ENCODE measurements around the gene CBFA2T3. TPM values are rescaled to one million over a fixed set of nuclear protein-coding genes. Genes with fewer than 3 reads are reported as not detected.

The CBFA2T3 gene
- total RNA-seq, 4 donors from 2014 or later, result 4.0 to 18.5 (median 5.5) TPM

DNA sequence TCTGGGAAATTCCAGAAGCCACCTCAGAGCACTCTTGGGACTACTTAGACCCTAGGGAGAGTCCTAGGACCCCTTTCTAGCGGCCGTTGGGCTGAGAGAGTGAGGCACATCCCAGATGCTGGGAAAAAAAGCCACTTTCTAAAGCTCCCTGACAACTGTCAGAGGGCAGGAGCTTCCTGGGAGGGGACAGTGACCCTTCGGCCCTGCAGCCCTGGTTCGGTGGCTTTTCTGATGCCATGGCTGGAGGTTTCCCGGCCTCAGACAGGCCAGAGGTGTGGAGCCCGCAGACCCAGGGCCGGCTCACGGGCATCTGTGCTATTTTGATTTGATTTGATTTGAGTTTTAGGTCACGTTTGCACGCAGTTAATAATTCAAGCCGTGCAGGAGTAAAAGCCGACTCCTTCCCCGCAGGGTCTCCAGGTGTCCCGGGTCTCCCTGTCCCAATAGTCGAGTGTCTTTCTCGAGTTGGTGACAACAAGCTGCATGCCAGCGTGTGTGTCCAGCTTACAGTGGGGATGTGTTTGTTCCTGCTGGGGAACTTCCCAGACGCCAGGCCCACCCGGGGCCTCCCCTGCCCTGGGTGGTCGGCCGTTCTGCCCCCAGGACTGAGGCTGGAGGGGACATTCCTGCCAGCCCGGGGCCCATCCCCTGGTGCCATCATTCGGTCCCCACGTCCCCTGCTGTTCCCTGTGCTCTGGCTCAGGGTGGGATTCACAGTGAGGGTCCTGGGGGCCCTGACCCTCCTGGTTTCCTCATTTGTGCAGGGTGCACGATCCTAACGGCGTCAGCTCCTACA, 1.0 kb upstream of the CBFA2T3 start:
- Histone ChIP-seq H3K4me1 (peaks cover 0 to 19% (median 6%) of the 10 kb centered on the region in 4 donors), H3K27ac (peak overlapping the region; percentile 35 to 57 (median 51)), H3K27me3 (peaks cover 26% of the 10 kb centered on the region), H3K36me3 (no peaks in the 10 kb centered on the region), H3K4me3 (no peak overlapping the region), H3K9me3 (no peaks in the 10 kb centered on the region)
- WGBS, 2 donors (ENCODE audit: low coverage in 1 of 2), result 60% methylated on average over 27 of the region's 27 CpGs; no CpG with 5 or more reads in 1 of the 2 donors
- DNase-seq, result no peak
- intact Hi-C loops (cut with DNase I; ENCODE audit: low total_unique reads), result no loop called here
- in situ Hi-C loops (cut with MboI; ENCODE audit: low pct_ligation_motif_present in 1 of 4, low pct_unique_long_range_greater_than_20kb in 1 of 4, low sequenced_read_pairs in 3 of 4), result no loop called here
- no peak for TF ChIP-seq POLR2AphosphoS5 (IDR thresholded peaks at IDR 0.05)
- no peak for TF ChIP-seq EP300 (IDR thresholded peaks at IDR 0.05; ENCODE audit: low read depth)
- TF ChIP-seq POLR2A (IDR thresholded peaks at IDR 0.05), result no peak
- TF ChIP-seq, protein P1, sequence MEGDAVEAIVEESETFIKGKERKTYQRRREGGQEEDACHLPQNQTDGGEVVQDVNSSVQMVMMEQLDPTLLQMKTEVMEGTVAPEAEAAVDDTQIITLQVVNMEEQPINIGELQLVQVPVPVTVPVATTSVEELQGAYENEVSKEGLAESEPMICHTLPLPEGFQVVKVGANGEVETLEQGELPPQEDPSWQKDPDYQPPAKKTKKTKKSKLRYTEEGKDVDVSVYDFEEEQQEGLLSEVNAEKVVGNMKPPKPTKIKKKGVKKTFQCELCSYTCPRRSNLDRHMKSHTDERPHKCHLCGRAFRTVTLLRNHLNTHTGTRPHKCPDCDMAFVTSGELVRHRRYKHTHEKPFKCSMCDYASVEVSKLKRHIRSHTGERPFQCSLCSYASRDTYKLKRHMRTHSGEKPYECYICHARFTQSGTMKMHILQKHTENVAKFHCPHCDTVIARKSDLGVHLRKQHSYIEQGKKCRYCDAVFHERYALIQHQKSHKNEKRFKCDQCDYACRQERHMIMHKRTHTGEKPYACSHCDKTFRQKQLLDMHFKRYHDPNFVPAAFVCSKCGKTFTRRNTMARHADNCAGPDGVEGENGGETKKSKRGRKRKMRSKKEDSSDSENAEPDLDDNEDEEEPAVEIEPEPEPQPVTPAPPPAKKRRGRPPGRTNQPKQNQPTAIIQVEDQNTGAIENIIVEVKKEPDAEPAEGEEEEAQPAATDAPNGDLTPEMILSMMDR (IDR thresholded peaks at IDR 0.05), result no peak

DNA sequence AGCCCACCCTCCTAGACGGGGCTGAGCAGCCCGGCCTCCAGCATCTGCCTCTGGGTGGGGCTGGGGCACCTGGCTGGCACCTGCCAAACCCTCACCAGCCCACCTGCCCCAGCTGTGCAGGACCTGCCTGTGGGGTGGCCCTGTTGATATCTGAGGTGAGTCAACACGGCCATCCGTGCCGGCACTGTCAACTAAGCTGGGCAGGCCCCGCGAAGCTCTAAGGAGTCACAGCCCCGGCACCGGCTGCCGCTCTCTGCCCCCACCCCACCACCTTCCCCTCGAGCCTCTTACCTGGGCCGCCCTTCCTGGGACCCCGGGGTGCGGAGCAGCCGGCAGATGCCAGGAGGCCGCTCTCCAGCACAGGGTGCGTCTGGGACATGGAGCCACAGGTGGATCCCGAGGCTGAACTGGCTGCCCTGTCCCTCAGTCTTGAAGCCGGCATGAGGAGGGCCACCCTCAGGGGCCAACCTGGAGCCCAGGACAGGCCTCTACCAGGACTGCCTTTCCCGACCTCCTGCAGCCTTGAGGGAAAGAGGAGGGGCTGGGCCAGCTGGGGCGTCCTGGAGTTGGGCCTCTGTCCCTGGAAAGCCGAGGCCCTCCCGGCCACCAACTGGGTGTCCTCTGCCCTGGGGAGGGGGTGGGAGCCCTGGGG, 515 bp downstream of the CBFA2T3 start:
- Histone ChIP-seq H3K9me3 (no peaks in the 10 kb centered on the region), H3K4me1 (peaks cover 0 to 21% (median 6%) of the 10 kb centered on the region in 4 donors), H3K36me3 (no peaks in the 10 kb centered on the region), H3K27me3 (peaks cover 35% of the 10 kb centered on the region), H3K27ac (peak overlapping the region; percentile 31 to 57 (median 51)), H3K4me3 (peak overlapping the region in 2 of 4 donors; percentile 2 to 31)
- intact Hi-C loops (cut with DNase I; ENCODE audit: low total_unique reads), result no loop called here
- in situ Hi-C loops (cut with MboI; ENCODE audit: low pct_ligation_motif_present in 1 of 4, low pct_unique_long_range_greater_than_20kb in 1 of 4, low sequenced_read_pairs in 3 of 4), result no loop called here
- 24% methylated on average over 6 of the region's 23 CpGs; no CpG with 5 or more reads in 1 of the 2 donors for WGBS, 2 donors (ENCODE audit: low coverage in 1 of 2)
- no peak for TF ChIP-seq POLR2AphosphoS5 (IDR thresholded peaks at IDR 0.05)
- no peak for TF ChIP-seq EP300 (IDR thresholded peaks at IDR 0.05; ENCODE audit: low read depth)
- TF ChIP-seq, protein P1 (IDR thresholded peaks at IDR 0.05), result no peak
- TF ChIP-seq POLR2A (IDR thresholded peaks at IDR 0.05), result no peak
- DNase-seq, result no peak

DNA sequence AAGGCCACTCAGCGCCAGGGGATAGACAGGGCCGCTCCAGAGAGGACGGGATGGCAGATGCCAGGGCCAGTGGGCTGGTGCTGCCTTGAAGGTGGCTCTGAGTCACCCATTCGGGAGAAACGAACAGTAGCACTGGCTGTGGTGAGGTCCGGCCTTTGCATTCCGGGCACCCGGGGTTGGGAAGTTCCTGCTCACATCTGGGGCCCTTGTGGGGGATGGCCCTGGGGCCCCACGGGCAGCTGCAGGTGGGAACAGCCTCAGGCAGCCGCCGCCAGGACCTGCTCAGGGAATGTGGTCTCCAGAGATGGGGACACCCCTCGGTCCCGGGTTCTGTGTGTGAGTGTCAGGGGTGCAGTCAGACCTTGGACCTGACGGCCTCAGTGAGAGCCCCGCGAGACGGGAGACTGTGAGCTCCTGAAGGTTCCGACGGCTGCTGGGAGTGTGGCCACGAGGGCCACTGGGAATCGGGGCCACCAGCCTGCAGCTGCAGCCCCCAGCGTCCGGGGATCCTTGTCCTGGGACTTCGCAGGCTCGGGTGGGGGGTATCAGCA, 1.4 kb downstream of the CBFA2T3 start:
- intact Hi-C loops (cut with DNase I; ENCODE audit: low total_unique reads) (no loop called here), in situ Hi-C loops (cut with MboI; ENCODE audit: low pct_ligation_motif_present in 1 of 4, low pct_unique_long_range_greater_than_20kb in 1 of 4, low sequenced_read_pairs in 3 of 4) (no loop called here)
- Histone ChIP-seq H3K9me3 (no peaks in the 10 kb centered on the region), H3K4me1 (peaks cover 0 to 21% (median 6%) of the 10 kb centered on the region in 4 donors), H3K4me3 (peak overlapping the region in 2 of 4 donors; percentile 2 to 31), H3K27me3 (peaks cover 43% of the 10 kb centered on the region), H3K36me3 (no peaks in the 10 kb centered on the region), H3K27ac (peak overlapping the region in 1 of 4 donors; percentile 12)
- 70% methylated on average over 23 of the region's 25 CpGs; no CpG with 5 or more reads in 1 of the 2 donors for WGBS, 2 donors (ENCODE audit: low coverage in 1 of 2)
- no peak for DNase-seq
- TF ChIP-seq POLR2A (IDR thresholded peaks at IDR 0.05) (no peak), POLR2AphosphoS5 (IDR thresholded peaks at IDR 0.05) (no peak), EP300 (IDR thresholded peaks at IDR 0.05; ENCODE audit: low read depth) (no peak)
- TF ChIP-seq, protein P1 (IDR thresholded peaks at IDR 0.05), result no peak

DNA sequence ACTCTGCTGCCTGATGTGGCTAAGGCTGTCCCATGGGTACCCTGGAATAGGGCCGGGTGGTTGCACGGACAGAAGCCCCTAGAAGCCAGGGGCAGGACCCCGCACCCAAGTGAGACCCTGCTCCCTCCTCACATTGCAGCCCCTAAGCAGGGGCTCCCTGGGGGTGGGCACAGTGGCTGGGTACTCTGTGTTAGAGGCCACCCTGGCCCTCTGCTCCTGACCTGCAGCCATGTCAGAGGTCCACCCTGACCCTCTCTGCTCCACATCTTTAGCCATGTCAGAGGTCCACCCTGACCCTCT, 2.1 kb downstream of the CBFA2T3 start:
- TF ChIP-seq EP300 (IDR thresholded peaks at IDR 0.05; ENCODE audit: low read depth), result no peak
- TF ChIP-seq, protein P1 (IDR thresholded peaks at IDR 0.05), result no peak
- TF ChIP-seq POLR2AphosphoS5 (IDR thresholded peaks at IDR 0.05), result no peak
- no peak for TF ChIP-seq POLR2A (IDR thresholded peaks at IDR 0.05)
- Histone ChIP-seq H3K4me1 (peaks cover 0 to 21% (median 6%) of the 10 kb centered on the region in 4 donors), H3K27me3 (peaks cover 50% of the 10 kb centered on the region), H3K9me3 (no peaks in the 10 kb centered on the region), H3K27ac (no peak overlapping the region), H3K4me3 (no peak overlapping the region), H3K36me3 (no peaks in the 10 kb centered on the region)
- in situ Hi-C loops (cut with MboI; ENCODE audit: low pct_ligation_motif_present in 1 of 4, low pct_unique_long_range_greater_than_20kb in 1 of 4, low sequenced_read_pairs in 3 of 4) (no loop called here), intact Hi-C loops (cut with DNase I; ENCODE audit: low total_unique reads) (no loop called here)
- DNase-seq, result no peak
- 55% methylated on average over 3 of the region's 3 CpGs; no CpG with 5 or more reads in 1 of the 2 donors for WGBS, 2 donors (ENCODE audit: low coverage in 1 of 2)
